Tibial artery (tissue), 4 donors: ENCODE results near the gene ITSN1.

Source experiments
- DNase-seq, 2 donors: peaks; one replicate each; pipeline ENCODE4 v3.0.0-alpha.2; 2019
- H3K27ac ChIP-seq, 2 donors: fragments of 200-600 bp; sonication (generic) in 1 of 2; 1 replicate in 1 of 2; 2 replicates in 1 of 2; pipeline ENCODE4 v1.5.1; 2018 to 2019; ENCODE audit warnings: mild to moderate bottlenecking in 1 of 2
- H3K27me3 ChIP-seq, 2 donors: fragments of 200-600 bp; sonication (generic) in 1 of 2; one replicate each; pipeline versions ENCODE4 v1.5.1 to v1.6.0; 2016 to 2019
- H3K36me3 ChIP-seq, 3 donors: fragments of 200-600 bp; sonication (generic) in 2 of 3; one replicate each; pipeline ENCODE4 v1.5.1; 2016 to 2019; ENCODE audit warnings: mild to moderate bottlenecking in 2 of 3
- H3K4me1 ChIP-seq, 4 donors: fragments of 200-600 bp; sonication (generic) in 2 of 4; 1 replicate in 3 of 4; 2 replicates in 1 of 4; pipeline ENCODE4 v1.5.1; 2016 to 2019
- H3K4me3 ChIP-seq, 2 donors: fragments of 200-600 bp; sonication (generic) in 1 of 2; 1 replicate in 1 of 2; 2 replicates in 1 of 2; pipeline ENCODE4 v1.5.1; 2018 to 2019; ENCODE audit warnings: mild to moderate bottlenecking in 2 of 2
- H3K9me3 ChIP-seq, 3 donors: fragments of 200-600 bp; sonication (generic) in 1 of 3; one replicate each; pipeline ENCODE4 v1.5.1; 2016 to 2019
- intact Hi-C: fragments of 100-400 bp; cut with DNase I; formaldehyde crosslinking; loops from one replicate; pipeline ENCODE4 v1.15.0; 2023; ENCODE audit warnings: low total_unique reads
- TF ChIP-seq, protein P1 (sequence below), 2 experiments: fragments of 200-600 bp in 1 of 2; fragments of 450-650 bp in 1 of 2; IDR thresholded peaks; one replicate each; pipeline ENCODE4 v1.5.1; 2017 to 2019; ENCODE audit warnings: antibody characterized with exemption in 2 of 2, mild to moderate bottlenecking in 1 of 2, moderate library complexity in 1 of 2

ITSN1 gene

DNA sequence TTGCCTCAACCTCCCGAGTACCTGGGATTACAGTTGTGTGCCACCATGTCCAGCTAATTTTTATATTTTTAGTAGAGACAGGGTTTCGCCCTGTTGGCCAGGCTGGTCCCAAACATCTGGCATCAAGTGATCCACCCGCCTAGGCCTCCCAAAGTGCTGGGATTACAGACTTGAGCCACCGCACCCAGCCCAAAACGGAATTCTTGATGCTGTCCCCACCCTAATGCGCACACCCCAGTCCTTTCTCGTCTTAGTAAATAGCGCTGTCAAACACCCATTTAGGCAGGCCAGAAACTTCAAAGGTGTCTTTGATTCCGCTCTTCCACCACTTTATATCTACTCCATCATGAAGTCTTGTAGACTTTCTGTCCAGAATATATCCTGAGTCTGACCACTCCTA, 35.1 kb downstream of the ITSN1 start:
- intact Hi-C loops = no loop called here
- Histone ChIP-seq H3K9me3 (no peaks in the 10 kb centered on the region), H3K4me1 (peaks cover 0 to under 1% (median 0%) of the 10 kb centered on the region in 4 donors), H3K27ac (no peak overlapping the region), H3K36me3 (no peaks in the 10 kb centered on the region), H3K27me3 (no peaks in the 10 kb centered on the region), H3K4me3 (no peak overlapping the region)
- DNase-seq = no peak
- TF ChIP-seq, protein P1, sequence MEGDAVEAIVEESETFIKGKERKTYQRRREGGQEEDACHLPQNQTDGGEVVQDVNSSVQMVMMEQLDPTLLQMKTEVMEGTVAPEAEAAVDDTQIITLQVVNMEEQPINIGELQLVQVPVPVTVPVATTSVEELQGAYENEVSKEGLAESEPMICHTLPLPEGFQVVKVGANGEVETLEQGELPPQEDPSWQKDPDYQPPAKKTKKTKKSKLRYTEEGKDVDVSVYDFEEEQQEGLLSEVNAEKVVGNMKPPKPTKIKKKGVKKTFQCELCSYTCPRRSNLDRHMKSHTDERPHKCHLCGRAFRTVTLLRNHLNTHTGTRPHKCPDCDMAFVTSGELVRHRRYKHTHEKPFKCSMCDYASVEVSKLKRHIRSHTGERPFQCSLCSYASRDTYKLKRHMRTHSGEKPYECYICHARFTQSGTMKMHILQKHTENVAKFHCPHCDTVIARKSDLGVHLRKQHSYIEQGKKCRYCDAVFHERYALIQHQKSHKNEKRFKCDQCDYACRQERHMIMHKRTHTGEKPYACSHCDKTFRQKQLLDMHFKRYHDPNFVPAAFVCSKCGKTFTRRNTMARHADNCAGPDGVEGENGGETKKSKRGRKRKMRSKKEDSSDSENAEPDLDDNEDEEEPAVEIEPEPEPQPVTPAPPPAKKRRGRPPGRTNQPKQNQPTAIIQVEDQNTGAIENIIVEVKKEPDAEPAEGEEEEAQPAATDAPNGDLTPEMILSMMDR (IDR thresholded peaks at IDR 0.05) = no peak

- intact Hi-C loops = no loop called here
- Histone ChIP-seq H3K27me3 (no peaks in the 10 kb centered on the region), H3K9me3 (no peaks in the 10 kb centered on the region), H3K36me3 (no peaks in the 10 kb centered on the region), H3K27ac (no peak overlapping the region), H3K4me1 (peaks cover 0 to 35% (median 22%) of the 10 kb centered on the region in 4 donors), H3K4me3 (no peak overlapping the region)
- TF ChIP-seq, protein P1 (IDR thresholded peaks at IDR 0.05) = no peak
- DNase-seq = no peak
Measured at GRCh38 chr21:33680870-33681269, 38.6 kb downstream of the ITSN1 start.

DNA sequence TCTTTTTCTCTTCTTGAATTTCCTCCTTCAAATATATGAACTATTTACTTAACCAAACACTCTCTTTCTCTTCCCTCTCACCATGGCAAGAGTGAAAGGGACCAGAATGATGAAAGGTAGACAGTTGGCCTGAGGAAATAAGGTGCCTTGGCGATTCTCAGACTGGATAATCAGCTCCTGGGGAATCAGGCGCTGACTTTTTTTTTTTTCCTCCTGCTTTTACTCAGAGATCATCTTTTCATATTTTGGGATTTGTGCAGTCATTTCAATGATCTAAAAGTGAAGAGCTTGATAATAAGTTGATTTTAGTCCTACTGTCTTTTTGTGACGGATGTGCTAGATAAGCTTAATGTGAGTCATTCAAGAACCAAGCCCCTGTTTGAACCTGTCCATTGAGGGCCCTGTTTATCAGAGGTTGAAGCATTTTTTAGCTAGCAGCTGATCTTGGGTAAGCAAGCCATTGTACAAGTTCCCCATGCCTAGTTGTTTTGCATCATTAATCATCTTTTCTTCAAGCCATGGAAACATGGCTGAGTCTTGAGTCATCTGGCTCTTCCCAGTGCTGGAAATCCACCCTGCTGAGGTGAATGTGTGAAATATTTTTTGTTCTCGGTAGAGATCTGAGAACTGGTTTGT, 40.8 kb downstream of the ITSN1 start:
- no peak overlapping the region for H3K4me3 ChIP-seq
- H3K27me3 ChIP-seq = no peaks in the 10 kb centered on the region
- TF ChIP-seq, protein P1 (IDR thresholded peaks at IDR 0.05) = no peak
- peak overlapping the region; percentile 29 to 35 for H3K27ac ChIP-seq
- intact Hi-C loops = no loop called here
- no peak for DNase-seq
- no peaks in the 10 kb centered on the region for H3K36me3 ChIP-seq
- peaks cover 0 to 57% (median 30%) of the 10 kb centered on the region in 4 donors for H3K4me1 ChIP-seq
- H3K9me3 ChIP-seq = no peaks in the 10 kb centered on the region

DNA sequence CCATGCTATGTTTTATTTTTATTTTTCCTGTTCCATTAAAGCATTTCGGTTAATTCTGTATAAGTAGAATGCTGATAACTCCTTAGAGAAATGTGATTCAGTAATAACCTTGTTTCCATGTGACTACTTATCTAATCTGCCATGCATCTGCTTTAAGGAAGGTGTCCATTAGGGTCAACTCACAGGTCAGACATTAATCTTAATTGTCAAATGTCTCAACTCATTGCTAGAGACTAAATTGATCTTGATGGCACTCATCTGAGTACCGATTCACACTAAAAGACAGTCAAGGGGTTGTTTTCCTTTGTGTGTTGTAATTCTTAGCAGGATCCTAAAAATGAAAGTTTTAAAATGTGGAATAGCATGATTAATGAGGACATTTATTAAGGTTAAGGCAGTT, 41.8 kb downstream of the ITSN1 start:
- H3K27ac ChIP-seq = peak overlapping the region in 1 of 2 donors; percentile 17
- peaks cover 0 to 67% (median 36%) of the 10 kb centered on the region in 4 donors for H3K4me1 ChIP-seq
- no peak for DNase-seq
- TF ChIP-seq, protein P1 (IDR thresholded peaks at IDR 0.05) = no peak
- H3K4me3 ChIP-seq = no peak overlapping the region
- intact Hi-C loops = no loop called here
- H3K36me3 ChIP-seq = no peaks in the 10 kb centered on the region
- H3K9me3 ChIP-seq = no peaks in the 10 kb centered on the region
- no peaks in the 10 kb centered on the region for H3K27me3 ChIP-seq

DNA sequence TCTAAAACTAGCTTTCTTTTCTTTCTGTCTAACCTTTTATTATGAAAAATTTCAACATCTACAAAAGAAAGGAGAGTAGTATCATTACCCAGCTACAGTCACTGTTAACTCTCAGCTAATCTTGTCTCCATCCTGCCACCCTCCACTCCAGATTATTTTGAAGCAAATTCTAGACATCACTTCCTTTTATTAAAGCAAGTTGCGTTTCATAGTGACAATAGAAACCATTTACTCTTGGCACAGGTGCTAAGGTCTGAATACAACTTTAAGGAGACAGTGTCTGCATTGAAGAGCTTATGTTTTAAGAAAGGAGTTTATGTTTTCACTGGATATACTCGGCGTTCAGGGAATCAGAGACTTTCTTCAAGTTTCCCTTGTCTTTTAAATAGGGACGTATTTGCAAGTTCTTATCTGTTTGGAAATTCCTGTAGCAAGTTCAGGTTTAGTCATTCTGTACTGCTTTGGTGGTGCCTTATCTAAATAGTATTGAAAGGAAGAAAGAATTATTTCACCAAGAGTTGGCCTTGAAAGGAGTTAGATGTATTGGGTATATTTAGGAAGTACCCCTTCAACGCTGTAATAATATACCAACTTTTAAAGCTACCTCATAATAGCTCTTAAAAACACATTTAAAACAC, 42.7 kb downstream of the ITSN1 start:
- DNase-seq = no peak
- TF ChIP-seq, protein P1 (IDR thresholded peaks at IDR 0.05) = no peak
- Histone ChIP-seq H3K36me3 (no peaks in the 10 kb centered on the region), H3K4me3 (no peak overlapping the region), H3K27ac (peak overlapping the region; percentile 12 to 17), H3K9me3 (no peaks in the 10 kb centered on the region), H3K27me3 (no peaks in the 10 kb centered on the region), H3K4me1 (peaks cover 0 to 74% (median 36%) of the 10 kb centered on the region in 4 donors)
- intact Hi-C loops = no loop called here
